Stomach (tissue), 9 donors: ENCODE data around the gene MRPL27. TPM values are rescaled to one million over a fixed set of nuclear protein-coding genes. Genes with fewer than 3 reads are reported as not detected.
A peak's percentile ranks its signal among the peaks of the same experiment; 100 is the strongest.

Experiments
- DNase-seq, 2 donors: peaks; one replicate each; pipeline versions ENCODE4 v3.0.0 to v3.0.0-alpha.2; 2013 to 2019
- H3K27ac ChIP-seq, 5 donors: fragments of 200-600 bp in 4 of 5; sonication (generic) in 4 of 5; one replicate each; pipeline ENCODE4 v1.5.1; 2013 to 2019; ENCODE audit warnings: mild to moderate bottlenecking in 1 of 5, moderate library complexity in 1 of 5
- H3K27me3 ChIP-seq, 3 donors: fragments of 200-600 bp; sonication (generic); one replicate each; pipeline ENCODE4 v1.5.1; 2017 to 2019; ENCODE audit warnings: mixed run types in 1 of 3
- H3K36me3 ChIP-seq, 4 donors: fragments of 200-600 bp; sonication (generic); 1 replicate in 3 of 4; 2 replicates in 1 of 4; pipeline ENCODE4 v1.5.1; 2016 to 2019
- H3K4me1 ChIP-seq, 4 donors: fragments of 200-600 bp; sonication (generic); one replicate each; pipeline ENCODE4 v1.5.1; 2016 to 2019
- H3K4me3 ChIP-seq, 4 donors: fragments of 200-600 bp; sonication (generic) in 3 of 4; one replicate each; pipeline ENCODE4 v1.5.1; 2016 to 2019; ENCODE audit warnings: mild to moderate bottlenecking in 1 of 4
- H3K9me3 ChIP-seq, 4 donors: fragments of 200-600 bp; sonication (generic); one replicate each; pipeline ENCODE4 v1.5.1; 2016 to 2019
- CTCF ChIP-seq, 7 experiments: fragments of 450-650 bp in 4 of 7; fragments of 200-600 bp in 3 of 7; sonication (generic) in 3 of 7; IDR thresholded peaks; one replicate each; pipeline ENCODE4 v1.5.1; 2016 to 2019; ENCODE audit warnings: antibody characterized with exemption in 7 of 7, control low read depth in 2 of 7, mild to moderate bottlenecking in 1 of 7
- EP300 ChIP-seq: sonication (generic); formaldehyde crosslinking; IDR thresholded peaks from one replicate; pipeline ENCODE4 v1.6.1; 2017; ENCODE audit warnings: antibody characterized with exemption
- POLR2A ChIP-seq, 4 donors: fragments of 450-650 bp; IDR thresholded peaks; one replicate each; pipeline ENCODE4 v1.6.1; 2016; ENCODE audit warnings: antibody characterized with exemption in 4 of 4, control low read depth in 2 of 4, mild to moderate bottlenecking in 1 of 4, moderate library complexity in 1 of 4
- POLR2AphosphoS5 ChIP-seq, 3 donors: sonication (generic); formaldehyde crosslinking; IDR thresholded peaks; one replicate each; pipeline ENCODE4 v1.6.1; 2016; ENCODE audit warnings: antibody characterized with exemption in 3 of 3
- WGBS, 5 donors: extraction: QIAGEN DNeasy Blood & Tissue Kit in 3 of 5; methylation state at CpG; one replicate each; pipeline versions ENCODE4 v1.1.5 to v1.1.7; 2013 to 2018; 5-methylcytosine and 5-hydroxymethylcytosine counted together
- intact Hi-C: fragments of 100-400 bp; cut with DNase I; formaldehyde crosslinking; loops from one replicate; pipeline ENCODE4 v1.15.1; 2023; ENCODE audit warnings: low total_unique reads
- polyA plus RNA-seq, 3 donors: library from polyadenylated mRNA; stranded (reverse); fragments of 200-250 nt; gene quantifications; one replicate each; pipeline ENCODE4 v1.2.3, GENCODE V29; 2013
- total RNA-seq, 5 donors: library from RNA; depleted of rRNA; stranded (reverse); fragments of >200 nt; gene quantifications; one replicate each; pipeline versions ENCODE4 v1.1.0 to v1.2.3, GENCODE V29; 2014 to 2016
- donor health status: healthy with polysubstance abuse.
- donor health status: Bipolar disorder and iron deficiency.
- donor health status: healthy.

MRPL27 gene
- total and polyA plus RNA-seq, 8 donors = 25.0 to 258 (median 60.1) TPM

GRCh38 chr17:50350733-50351132 is 22.3 kb downstream of the MRPL27 start:
- intact Hi-C loops = no loop called here
- Histone ChIP-seq H3K9me3 (no peaks in the 10 kb centered on the region), H3K27me3 (no peaks in the 10 kb centered on the region), H3K27ac (peak overlapping the region; percentile 5 to 91 (median 15)), H3K4me3 (no peak overlapping the region), H3K36me3 (peaks cover 24 to 46% (median 42%) of the 10 kb centered on the region in 4 donors), H3K4me1 (peaks cover 50 to 83% (median 75%) of the 10 kb centered on the region in 4 donors)
- 59 to 76% (median 68%) methylated on average over 2 of the region's 2 CpGs for WGBS, 5 donors
- no peak for DNase-seq
- no peak for TF ChIP-seq CTCF (IDR thresholded peaks at IDR 0.05)
- no peak for TF ChIP-seq POLR2A (IDR thresholded peaks at IDR 0.05)
- TF ChIP-seq POLR2AphosphoS5 (IDR thresholded peaks at IDR 0.05) = no peak
- no peak for TF ChIP-seq EP300

- Histone ChIP-seq H3K4me1 (peaks cover 51 to 89% (median 80%) of the 10 kb centered on the region in 4 donors), H3K4me3 (peak overlapping the region; percentile 76 to 89 (median 82))
Measured at GRCh38 chr17:50349243-50349600, 23.8 kb downstream of the MRPL27 start.

GRCh38 chr17:50348522-50349242 is 24.3 kb downstream of the MRPL27 start:
- Histone ChIP-seq H3K4me1 (peaks cover 51 to 84% (median 78%) of the 10 kb centered on the region in 4 donors), H3K27me3 (no peaks in the 10 kb centered on the region), H3K27ac (peak overlapping the region; percentile 57 to 91 (median 89)), H3K36me3 (peaks cover 5 to 26% (median 22%) of the 10 kb centered on the region in 4 donors), H3K9me3 (no peaks in the 10 kb centered on the region), H3K4me3 (peak overlapping the region; percentile 76 to 89 (median 82))
- intact Hi-C loops = no loop called here
- peak in 1 of 2 donors; percentile 58 for DNase-seq
- WGBS, 5 donors = 24 to 45% (median 34%) methylated on average over 7 of the region's 7 CpGs
- TF ChIP-seq POLR2A (IDR thresholded peaks at IDR 0.05) (no peak), POLR2AphosphoS5 (IDR thresholded peaks at IDR 0.05) (no peak), CTCF (IDR thresholded peaks at IDR 0.05) (no peak), EP300 (no peak)

More at GRCh38 chr17:50349243-50349600, 23.8 kb downstream of the MRPL27 start:
- intact Hi-C loops = no loop called here
- Histone ChIP-seq H3K27ac (peak overlapping the region; percentile 57 to 91 (median 89)), H3K36me3 (peaks cover 9 to 31% (median 27%) of the 10 kb centered on the region in 4 donors), H3K9me3 (no peaks in the 10 kb centered on the region), H3K27me3 (no peaks in the 10 kb centered on the region)
- TF ChIP-seq POLR2A (IDR thresholded peaks at IDR 0.05) = no peak
- TF ChIP-seq EP300 = no peak
- no peak for TF ChIP-seq POLR2AphosphoS5 (IDR thresholded peaks at IDR 0.05)
- no peak for TF ChIP-seq CTCF (IDR thresholded peaks at IDR 0.05)
- 59 to 90% (median 83%) methylated on average over 3 to 5 of the region's 5 CpGs for WGBS, 5 donors
- DNase-seq = no peak

GRCh38 chr17:50347894-50348291 is 25.1 kb downstream of the MRPL27 start:
- Histone ChIP-seq H3K4me1 (peaks cover 50 to 79% (median 70%) of the 10 kb centered on the region in 4 donors), H3K36me3 (peaks cover 5 to 18% (median 14%) of the 10 kb centered on the region in 4 donors), H3K9me3 (no peaks in the 10 kb centered on the region), H3K4me3 (peak overlapping the region; percentile 76 to 89 (median 82)), H3K27me3 (no peaks in the 10 kb centered on the region), H3K27ac (peak overlapping the region; percentile 85 to 91 (median 89))
- no peak for DNase-seq
- intact Hi-C loops = no loop called here
- no peak for TF ChIP-seq CTCF (IDR thresholded peaks at IDR 0.05)
- TF ChIP-seq POLR2AphosphoS5 (IDR thresholded peaks at IDR 0.05) = no peak
- WGBS, 5 donors = 27 to 57% (median 44%) methylated on average over 3 of the region's 3 CpGs
